Breast epithelium (tissue), 4 donors: ENCODE data around the gene KISS1. TPM values are rescaled to one million over a fixed set of nuclear protein-coding genes. Genes with fewer than 3 reads are reported as not detected.

ENCODE experiments used
- DNase-seq, 2 donors: peaks; one replicate each; pipeline ENCODE4 v3.0.0-alpha.2; 2019; ENCODE audit warnings: low spot score in 2 of 2
- H3K27ac ChIP-seq, 2 donors: fragments of 200-600 bp; sonication (generic) in 1 of 2; one replicate each; pipeline ENCODE4 v1.5.1; 2016 to 2019; ENCODE audit warnings: mild to moderate bottlenecking in 1 of 2
- H3K27me3 ChIP-seq, 2 donors: fragments of 200-600 bp; sonication (generic) in 1 of 2; one replicate each; pipeline versions ENCODE4 v1.5.1 to v1.6.0; 2017 to 2019; ENCODE audit warnings: control low read depth in 1 of 2, mild to moderate bottlenecking in 1 of 2
- H3K36me3 ChIP-seq: fragments of 200-600 bp; one replicate; pipeline ENCODE4 v1.5.1; 2019
- H3K4me1 ChIP-seq, 2 donors: fragments of 200-600 bp; sonication (generic); one replicate each; pipeline ENCODE4 v1.5.1; 2016 to 2019; ENCODE audit warnings: control low read depth in 1 of 2
- H3K4me3 ChIP-seq, 3 donors: fragments of 200-600 bp; sonication (generic); 1 replicate in 2 of 3; 2 replicates in 1 of 3; pipeline ENCODE4 v1.5.1; 2016 to 2019; ENCODE audit warnings: mild to moderate bottlenecking in 3 of 3, moderate library complexity in 2 of 3
- H3K9me3 ChIP-seq, 2 donors: fragments of 200-600 bp; sonication (generic) in 1 of 2; one replicate each; pipeline ENCODE4 v1.5.1; 2016 to 2019; ENCODE audit warnings: control low read depth in 1 of 2
- CTCF ChIP-seq, 3 donors: fragments of 450-650 bp; IDR thresholded peaks; one replicate each; pipeline ENCODE4 v1.5.1; 2016 to 2017; ENCODE audit warnings: antibody characterized with exemption in 3 of 3, mild to moderate bottlenecking in 3 of 3, moderate library complexity in 3 of 3
- POLR2A ChIP-seq: fragments of 450-650 bp; IDR thresholded peaks from one replicate; pipeline ENCODE4 v1.6.1; 2016; ENCODE audit warnings: antibody characterized with exemption, mild to moderate bottlenecking, moderate library complexity
- POLR2AphosphoS5 ChIP-seq, 3 donors: sonication (generic); formaldehyde crosslinking; IDR thresholded peaks; one replicate each; pipeline ENCODE4 v1.6.1; 2017; ENCODE audit warnings: antibody characterized with exemption in 3 of 3
- intact Hi-C: fragments of 100-400 bp; cut with DNase I; formaldehyde crosslinking; loops from one replicate; pipeline ENCODE4 v1.15.1; 2023; ENCODE audit warnings: low total_unique reads
- total RNA-seq, 3 donors: library from RNA; depleted of rRNA; stranded (reverse); fragments of >200 nt; gene quantifications; one replicate each; pipeline ENCODE4 v1.1.0, GENCODE V29; 2016

Gene KISS1
- total RNA-seq, 3 donors from 2014 or later, result not detected

DNA sequence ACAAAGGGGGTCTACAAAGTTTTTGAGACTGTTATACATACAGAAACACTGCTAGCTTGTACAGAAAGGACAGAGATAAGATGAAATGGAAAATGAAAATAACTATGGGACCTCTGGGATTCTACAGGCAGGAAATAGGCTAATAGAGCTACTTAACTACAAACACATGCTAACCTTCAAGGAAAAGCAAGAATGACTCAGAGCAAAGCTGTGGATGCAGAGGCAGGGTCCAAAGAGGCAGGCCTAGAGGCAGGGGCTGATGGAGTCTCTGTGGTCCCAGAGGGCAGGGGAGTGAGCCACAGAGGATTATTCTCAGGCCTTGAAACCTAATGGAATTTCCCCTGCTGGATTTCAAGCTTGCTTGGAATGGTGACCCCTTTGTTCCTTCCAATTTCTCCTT lies 36.2 kb upstream of the KISS1 start:
- TF ChIP-seq POLR2A (no peak), POLR2AphosphoS5 (IDR thresholded peaks at IDR 0.05) (no peak), CTCF (IDR thresholded peaks at IDR 0.05) (no peak)
- DNase-seq, result no peak
- Histone ChIP-seq H3K27ac (peak overlapping the region in 1 of 2 donors; percentile 38), H3K36me3 (peaks cover 8% of the 10 kb centered on the region), H3K9me3 (no peaks in the 10 kb centered on the region), H3K4me3 (no peak overlapping the region), H3K4me1 (no peaks in the 10 kb centered on the region), H3K27me3 (no peaks in the 10 kb centered on the region)
- intact Hi-C loops, result no loop called here

- DNase-seq, result no peak
- Histone ChIP-seq H3K4me1 (peaks cover 0 to 4% of the 10 kb centered on the region in 2 donors), H3K27me3 (no peaks in the 10 kb centered on the region), H3K9me3 (no peaks in the 10 kb centered on the region), H3K36me3 (peaks cover 8% of the 10 kb centered on the region), H3K4me3 (no peak overlapping the region), H3K27ac (peak overlapping the region in 1 of 2 donors; percentile 32)
- no peak for TF ChIP-seq POLR2A
- no peak for TF ChIP-seq CTCF (IDR thresholded peaks at IDR 0.05)
- no peak for TF ChIP-seq POLR2AphosphoS5 (IDR thresholded peaks at IDR 0.05)
- intact Hi-C loops, result no loop called here
Observed at GRCh38 chr1:204230211-204230610, 33.9 kb upstream of the KISS1 start.

DNA sequence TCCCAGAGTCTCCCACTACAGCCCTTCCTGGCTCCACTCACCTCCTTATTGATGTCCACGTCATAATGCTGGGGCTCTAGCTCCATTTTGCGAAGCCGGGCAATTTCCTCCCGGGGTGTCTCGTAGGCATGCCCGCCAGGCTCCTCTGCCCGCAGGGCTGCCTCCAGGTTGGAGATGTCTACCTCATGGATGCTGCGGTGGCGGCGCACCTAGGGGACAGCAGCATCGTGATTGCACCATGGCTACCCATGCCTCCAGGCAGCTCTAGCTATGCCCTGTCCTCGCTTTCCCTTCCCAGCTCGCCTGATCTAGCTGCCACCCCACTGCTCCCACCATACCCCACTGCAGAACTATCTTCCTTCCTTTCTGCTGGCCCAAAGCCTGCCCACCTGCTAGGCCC lies 32.6 kb upstream of the KISS1 start:
- TF ChIP-seq POLR2AphosphoS5 (IDR thresholded peaks at IDR 0.05), result no peak
- no peak for TF ChIP-seq CTCF (IDR thresholded peaks at IDR 0.05)
- no peak for TF ChIP-seq POLR2A
- H3K9me3 ChIP-seq, result no peaks in the 10 kb centered on the region
- H3K4me1 ChIP-seq, result peaks cover 0 to 4% of the 10 kb centered on the region in 2 donors
- DNase-seq, result no peak
- peak overlapping the region in 1 of 2 donors; percentile 19 for H3K27ac ChIP-seq
- H3K4me3 ChIP-seq, result no peak overlapping the region
- intact Hi-C loops, result no loop called here
- peaks cover 8% of the 10 kb centered on the region for H3K36me3 ChIP-seq
- no peaks in the 10 kb centered on the region for H3K27me3 ChIP-seq

GRCh38 chr1:204227996-204228785 lies 31.9 kb upstream of the KISS1 start:
- no peak for TF ChIP-seq CTCF (IDR thresholded peaks at IDR 0.05)
- no peak for TF ChIP-seq POLR2AphosphoS5 (IDR thresholded peaks at IDR 0.05)
- no peak for TF ChIP-seq POLR2A
- no peaks in the 10 kb centered on the region for H3K27me3 ChIP-seq
- intact Hi-C loops, result no loop called here
- no peak overlapping the region for H3K4me3 ChIP-seq
- H3K27ac ChIP-seq, result peak overlapping the region in 1 of 2 donors; percentile 19
- DNase-seq, result no peak
- no peaks in the 10 kb centered on the region for H3K9me3 ChIP-seq
- H3K4me1 ChIP-seq, result peaks cover 0 to 4% of the 10 kb centered on the region in 2 donors
- peaks cover 8% of the 10 kb centered on the region for H3K36me3 ChIP-seq

- TF ChIP-seq POLR2A (no peak), POLR2AphosphoS5 (IDR thresholded peaks at IDR 0.05) (no peak), CTCF (IDR thresholded peaks at IDR 0.05) (no peak)
- no peak for DNase-seq
- H3K27ac ChIP-seq, result peak overlapping the region in 1 of 2 donors; percentile 81
- intact Hi-C loops, result no loop called here
- H3K36me3 ChIP-seq, result peaks cover 8% of the 10 kb centered on the region
- H3K27me3 ChIP-seq, result no peaks in the 10 kb centered on the region
- no peaks in the 10 kb centered on the region for H3K9me3 ChIP-seq
- no peak overlapping the region for H3K4me3 ChIP-seq
- H3K4me1 ChIP-seq, result peaks cover 0 to 4% of the 10 kb centered on the region in 2 donors
Observed at GRCh38 chr1:204227351-204227750, 31.1 kb upstream of the KISS1 start.
